Limb (tissue), 2 donors: ENCODE measurements around the gene SCGB1C2.
"Not testable (repeated sequence)": the region's sequence is repeated elsewhere in the genome, so short reads cannot be mapped to it uniquely, and the experiment has no call there.

Experiments used
- DNase-seq, 2 donors: peaks; one replicate each; pipeline ENCODE4 v3.0.0-alpha.2; 2016; ENCODE audit errors: extremely low spot score in 2 of 2

SCGB1C2 gene

DNA sequence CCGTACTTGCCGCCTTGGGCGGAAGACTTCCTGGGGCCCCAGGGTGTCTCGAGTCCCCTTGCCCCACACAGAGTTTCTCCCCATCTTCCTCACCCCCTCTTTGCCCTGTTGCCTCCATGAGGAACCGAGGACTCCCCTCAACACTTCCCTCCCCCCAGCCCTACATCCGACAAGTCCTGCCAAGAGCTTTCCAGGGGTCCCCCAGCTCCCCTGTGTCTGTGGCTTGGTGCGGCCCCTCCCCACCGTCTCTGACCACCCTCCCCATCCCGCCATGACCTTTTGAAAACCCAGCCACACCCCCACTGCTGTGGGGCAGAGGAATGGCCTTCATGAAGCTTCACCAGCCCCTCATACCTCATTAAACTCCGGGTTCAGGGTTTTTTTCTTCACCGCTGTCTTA lies 11.4 kb downstream of the SCGB1C2 start:
- no peak for DNase-seq

DNA sequence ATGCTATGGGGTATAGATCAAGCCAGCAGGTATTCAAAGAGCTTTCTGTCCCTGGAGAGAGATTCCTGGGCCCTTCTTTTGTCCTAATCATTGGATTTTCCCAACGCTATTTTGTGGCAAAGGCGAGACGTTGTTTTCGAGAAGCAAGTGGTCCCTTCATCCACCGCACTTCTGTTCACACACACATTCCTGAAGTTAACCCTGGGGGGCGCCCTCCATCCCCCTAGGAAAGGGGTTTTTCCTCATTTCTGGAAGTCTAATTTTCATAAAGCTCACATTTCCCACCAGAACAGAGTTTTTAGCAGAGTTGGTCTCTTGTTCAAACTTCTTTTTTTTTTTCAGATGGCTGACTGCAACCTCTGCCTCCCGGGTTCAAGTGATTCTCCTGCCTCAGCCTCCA lies 11.9 kb downstream of the SCGB1C2 start:
- no peak for DNase-seq

DNA sequence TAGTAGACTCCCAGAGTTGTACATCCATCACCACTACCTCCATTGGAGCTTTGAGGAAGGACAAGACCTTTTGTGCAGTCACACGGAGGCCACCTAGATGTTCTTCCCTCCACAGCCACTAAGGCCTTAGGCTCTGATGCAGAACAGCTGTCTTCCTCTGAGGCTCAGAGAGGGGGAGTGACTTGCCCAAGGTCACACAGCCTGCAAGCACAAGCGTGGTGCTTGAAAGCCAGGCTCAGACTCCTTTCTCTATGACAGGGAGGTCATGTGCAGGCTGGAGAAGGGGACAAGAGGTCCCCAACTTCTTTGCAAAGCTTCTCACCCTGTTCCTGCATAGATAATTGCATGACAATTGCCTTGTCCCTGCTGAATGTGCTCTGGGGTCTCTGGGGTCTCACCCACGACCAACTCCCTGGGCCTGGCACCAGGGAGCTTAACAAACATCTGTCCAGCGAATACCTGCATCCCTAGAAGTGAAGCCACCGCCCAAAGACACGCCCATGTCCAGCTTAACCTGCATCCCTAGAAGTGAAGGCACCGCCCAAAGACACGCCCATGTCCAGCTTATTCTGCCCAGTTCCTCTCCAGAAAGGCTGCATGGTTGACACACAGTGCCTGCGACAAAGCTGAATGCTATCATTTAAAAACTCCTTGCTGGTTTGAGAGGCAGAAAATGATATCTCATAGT lies 12.7 kb downstream of the SCGB1C2 start:
- no peak for DNase-seq

DNA sequence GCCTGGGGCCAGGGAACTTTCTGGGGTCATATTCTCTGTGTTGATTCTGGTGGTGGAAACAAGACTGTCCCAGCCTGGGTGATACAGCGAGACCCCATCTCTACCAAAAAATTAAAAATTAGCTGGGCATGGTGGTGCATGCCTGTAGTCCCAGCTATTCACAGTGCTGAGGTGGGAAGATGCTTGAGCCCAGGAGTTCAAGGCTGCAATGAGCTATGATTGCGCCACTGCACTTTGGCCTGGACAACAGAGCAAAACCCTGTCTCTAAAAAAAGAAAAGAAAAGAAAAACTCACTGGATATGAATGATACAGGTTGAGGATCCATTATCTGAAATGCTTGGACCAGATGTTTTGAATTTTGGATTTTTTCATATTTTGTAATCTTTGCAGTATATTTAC lies 13.6 kb downstream of the SCGB1C2 start:
- DNase-seq = no peak

DNA sequence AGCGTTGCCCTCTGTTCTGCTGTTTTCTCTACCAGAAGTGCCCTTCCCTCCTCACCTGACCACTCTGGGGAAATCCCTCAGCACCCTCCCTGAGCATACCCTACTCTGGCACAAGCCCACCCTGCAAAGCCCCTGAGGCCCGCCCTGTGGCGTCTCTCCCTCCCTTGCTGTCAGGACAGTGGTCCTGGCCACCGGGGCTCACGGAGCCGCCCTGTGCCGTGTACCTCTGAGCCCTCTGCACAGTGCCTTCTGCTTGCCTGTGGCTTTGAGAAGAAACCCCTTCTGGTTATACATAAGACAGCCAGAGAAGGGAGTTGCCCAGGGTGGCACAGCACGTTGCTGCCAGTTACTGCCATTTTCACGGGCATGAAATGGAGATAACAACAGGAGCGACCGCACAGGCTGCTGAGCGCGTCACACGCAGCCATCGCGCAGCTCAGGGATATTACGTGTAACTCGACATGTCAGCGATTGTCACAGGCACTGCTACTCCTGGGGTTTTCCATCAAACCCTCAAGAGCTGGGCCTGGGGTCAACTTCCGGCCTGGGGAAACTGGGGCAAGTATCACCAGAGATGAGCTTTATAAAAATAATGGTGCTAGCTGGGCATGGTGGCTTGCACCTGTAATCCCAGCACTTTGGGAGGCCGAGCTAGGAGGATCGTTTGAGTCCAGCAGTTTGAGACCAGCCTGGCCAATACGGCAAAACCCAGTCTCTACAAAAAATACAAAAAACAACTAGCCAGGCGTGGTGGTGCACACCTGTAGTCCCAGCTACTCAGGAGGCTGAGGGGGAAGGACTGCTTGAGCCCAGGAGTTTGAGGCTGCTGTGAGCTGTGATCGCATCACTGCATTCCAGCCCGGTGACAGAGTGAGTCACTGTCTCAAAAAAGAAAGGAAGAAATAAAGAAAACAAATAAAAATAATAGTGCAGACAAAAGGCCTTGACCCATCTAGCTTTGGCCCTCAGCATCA lies 14.8 kb downstream of the SCGB1C2 start:
- DNase-seq = no peak

DNA sequence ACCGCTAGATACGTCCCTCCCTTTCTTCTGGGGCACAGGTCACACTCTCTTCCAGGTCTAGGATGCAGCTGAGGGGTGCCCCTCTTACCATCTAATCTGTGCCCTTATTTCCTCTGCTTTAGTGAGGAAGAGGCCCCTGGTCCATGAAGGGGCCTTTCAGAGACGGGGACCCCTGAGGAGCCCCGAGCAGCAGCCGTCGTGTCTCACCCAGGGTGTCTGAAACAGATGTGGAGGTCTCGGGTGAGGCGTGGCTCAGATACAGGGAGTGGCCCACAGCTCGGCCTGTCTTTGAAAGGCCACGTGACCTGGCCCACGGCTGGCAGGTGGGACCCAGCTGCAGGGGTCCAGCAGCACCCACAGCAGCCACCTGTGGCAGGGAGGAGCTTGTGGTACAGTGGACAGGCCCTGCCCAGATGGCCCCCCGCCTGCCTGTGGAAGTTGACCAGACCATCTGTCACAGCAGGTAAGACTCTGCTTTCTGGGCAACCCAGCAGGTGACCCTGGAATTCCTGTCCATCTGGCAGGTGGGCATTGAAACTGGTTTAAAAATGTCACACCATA lies 15.6 kb downstream of the SCGB1C2 start:
- no peak for DNase-seq

DNA sequence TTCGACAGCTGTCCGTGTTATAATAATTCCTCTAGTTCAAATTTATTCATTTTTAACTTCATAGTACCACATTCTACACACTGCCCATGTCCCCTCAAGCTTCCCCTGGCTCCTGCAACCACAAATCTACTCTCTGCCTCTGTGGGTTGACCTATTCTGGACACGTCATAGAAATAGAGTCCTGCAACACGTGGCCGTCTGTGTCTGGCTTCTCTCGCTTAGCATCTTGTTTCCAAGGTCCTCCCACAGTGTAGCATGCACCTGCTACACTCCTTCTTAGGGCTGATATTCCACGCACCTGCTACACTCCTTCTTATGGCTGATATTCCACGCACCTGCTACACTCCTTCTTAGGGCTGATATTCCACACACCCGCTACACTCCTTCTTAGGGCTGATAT lies 16.5 kb downstream of the SCGB1C2 start:
- DNase-seq = no peak

DNA sequence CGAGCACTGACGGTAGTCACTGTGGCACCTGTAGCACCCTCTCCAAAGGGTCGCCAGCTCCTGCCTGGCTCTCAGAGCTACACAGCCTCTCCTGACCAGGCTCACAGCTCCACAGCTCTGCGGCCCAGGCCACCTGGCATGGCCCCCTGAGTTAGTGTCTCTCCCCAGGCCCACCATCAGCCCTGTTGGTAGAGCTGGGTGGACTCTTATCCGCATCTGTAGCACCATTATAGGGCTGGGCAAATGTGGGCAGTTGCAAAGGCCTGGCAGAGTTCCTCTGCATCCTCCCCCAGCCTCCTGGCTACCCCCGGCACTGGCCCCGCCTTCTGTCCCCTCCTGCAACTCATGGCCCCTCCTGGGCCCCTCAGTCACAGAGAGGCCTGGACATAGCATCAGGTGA lies 18.2 kb downstream of the SCGB1C2 start:
- DNase-seq = no peak

DNA sequence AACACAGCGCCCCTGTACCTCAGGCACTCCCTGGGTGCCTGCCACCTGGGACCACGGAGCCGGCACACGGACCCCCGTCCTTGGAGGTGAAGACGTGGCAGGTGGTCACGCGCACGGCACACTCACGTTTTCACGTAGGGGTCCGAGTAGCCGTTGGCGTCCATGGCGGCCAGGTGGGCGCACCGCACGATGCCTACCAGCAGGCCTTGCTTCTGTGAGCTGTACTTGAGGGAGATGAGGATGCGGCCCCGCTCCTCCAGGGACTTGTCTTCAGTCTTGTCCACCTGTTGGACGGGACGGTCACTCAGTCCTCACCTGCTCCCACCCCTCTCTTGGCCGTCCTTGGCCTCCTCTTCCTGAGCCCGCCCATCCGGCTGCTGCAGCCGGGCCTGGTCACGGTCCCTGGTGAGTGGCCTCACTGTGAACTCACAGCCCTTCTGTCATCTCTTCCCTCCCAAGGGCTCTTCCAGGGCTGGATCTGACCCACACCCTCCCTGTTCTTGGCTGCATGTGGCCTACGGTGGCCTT lies 18.8 kb downstream of the SCGB1C2 start:
- DNase-seq = no peak

DNA sequence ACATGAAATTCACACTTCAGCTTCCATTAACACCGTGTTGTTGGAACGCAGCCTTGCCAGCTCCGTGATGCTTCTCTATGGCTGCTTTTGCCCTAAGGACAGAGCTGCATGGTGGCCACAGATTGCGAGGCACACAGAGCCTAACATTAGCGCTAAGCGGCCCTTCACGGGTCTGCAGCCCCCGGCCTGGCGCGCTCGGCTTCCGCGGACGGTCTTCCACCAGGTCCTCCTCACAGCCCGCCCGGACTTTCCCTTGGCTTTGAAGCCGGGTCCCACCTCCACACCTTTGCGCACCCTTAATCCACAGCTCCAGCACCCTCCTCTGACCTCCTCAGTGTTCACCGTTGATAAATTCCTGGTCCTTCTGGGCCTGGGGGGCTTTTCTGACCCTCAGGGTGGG lies 19.6 kb downstream of the SCGB1C2 start:
- DNase-seq = no peak

DNA sequence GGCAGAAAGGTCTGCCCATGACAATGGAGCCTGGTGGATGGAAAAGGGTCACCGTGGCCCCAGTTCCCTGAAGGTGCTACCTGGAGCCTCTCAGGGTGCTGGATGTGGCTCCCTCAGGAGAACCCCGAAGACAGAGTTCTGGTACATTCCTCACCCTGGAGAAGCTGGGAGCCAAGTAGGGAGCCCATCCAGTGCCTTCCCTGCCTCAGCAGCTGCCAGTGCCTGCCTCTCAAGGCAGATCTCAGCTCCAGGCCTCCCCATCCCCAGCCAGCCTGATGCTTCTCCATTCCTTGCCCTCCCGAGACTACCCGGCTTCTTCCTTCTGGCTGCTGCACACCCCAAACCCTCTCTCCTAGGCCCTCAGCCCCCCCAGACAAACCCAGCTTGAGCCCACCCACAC lies 20.5 kb downstream of the SCGB1C2 start:
- no peak for DNase-seq

DNA sequence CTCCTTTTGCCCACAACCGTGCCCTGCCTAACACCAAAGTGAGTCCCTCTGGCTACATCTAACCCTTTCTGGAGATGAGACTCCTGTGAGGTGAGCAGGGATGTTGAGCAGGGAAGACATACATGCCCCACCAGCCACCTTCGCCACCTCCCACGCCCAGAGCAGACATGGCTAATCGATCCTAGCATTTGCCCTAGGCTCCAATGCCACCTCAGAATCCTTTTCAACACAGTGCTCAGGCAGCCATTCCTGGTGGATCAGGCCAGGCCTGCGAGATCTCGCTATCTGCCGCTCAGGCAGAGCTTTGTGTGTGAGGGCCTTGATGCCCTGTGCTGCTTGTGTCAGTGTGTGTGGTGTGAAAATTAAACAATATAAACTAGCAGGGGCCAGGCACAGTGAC lies 21.0 kb downstream of the SCGB1C2 start:
- no peak for DNase-seq

DNA sequence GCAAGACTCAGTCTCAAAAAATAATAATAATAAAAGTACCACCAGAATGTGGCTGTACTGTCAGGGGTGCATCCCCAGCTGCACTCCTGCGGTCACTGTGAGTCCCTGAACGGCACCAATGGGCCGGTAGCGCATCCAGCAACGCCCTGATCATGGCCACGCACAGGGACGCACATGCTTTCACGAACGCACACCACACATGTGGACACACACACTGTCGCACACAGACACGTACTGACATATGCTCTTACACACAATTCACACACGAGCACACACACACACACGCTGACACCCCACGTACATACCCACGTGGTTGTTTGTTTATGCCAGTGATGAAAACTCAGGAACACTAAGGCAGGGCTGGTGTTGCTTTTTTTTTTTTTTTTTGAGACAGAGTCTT lies 22.2 kb downstream of the SCGB1C2 start:
- DNase-seq = no peak

DNA sequence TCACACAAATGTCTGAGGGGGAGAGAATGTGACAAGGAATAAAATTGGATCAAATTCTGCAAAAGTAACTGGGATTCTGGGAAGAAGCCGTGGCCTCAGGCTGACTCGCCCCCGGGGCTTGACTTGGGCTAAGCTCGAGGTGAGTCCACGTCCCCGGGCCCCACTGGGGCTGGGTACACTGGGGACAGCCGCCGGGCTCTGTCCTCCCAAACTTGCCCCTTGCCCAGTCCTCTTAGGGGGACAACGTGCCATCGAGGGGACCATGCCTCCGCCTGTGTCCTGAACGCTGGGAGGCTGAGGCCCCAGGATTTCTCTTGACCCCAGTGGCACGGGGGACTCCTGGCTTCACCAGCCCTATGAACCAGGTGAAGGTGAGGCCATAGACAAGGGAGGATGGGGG lies 23.0 kb downstream of the SCGB1C2 start:
- no peak for DNase-seq

DNA sequence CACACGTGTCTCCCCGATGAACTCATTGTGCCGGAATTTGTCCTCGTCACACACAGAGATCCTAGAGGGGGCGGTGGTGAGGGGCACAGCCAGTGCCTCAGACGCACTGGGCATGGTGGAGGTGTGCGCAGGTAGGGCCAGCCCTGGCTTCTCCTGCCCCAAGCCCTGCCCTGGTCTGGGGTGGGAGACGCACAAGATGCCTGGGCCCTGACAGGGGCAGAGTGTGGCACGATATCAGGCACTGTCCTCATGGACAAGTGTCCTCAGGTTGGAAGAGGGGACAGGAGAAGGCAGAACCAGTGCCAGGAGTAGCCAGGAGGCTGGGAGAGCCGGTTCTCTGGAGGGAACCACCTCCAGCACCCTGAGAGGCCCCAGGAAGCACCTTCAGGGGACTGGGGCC lies 24.1 kb downstream of the SCGB1C2 start:
- no peak for DNase-seq

DNA sequence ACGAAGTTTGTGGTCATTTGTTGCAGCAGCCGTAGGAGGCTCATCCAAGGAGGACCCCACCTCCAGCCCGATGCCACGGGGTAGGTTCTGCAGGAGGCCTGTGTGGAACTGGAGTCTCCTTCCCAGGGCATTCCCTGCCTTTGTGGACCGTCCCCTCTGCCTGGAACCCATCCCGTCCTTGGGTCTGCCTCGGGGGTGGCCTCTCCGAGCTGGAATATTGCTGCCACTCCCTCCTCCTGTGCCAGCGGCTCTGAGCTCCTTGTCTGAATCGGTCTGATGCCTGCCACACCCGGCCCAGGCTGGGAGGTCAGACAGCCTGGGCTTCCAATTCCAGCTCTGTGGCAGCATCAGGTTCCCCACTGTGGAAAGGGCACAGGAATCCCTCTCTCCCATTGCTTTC lies 25.3 kb downstream of the SCGB1C2 start:
- DNase-seq = no peak

DNA sequence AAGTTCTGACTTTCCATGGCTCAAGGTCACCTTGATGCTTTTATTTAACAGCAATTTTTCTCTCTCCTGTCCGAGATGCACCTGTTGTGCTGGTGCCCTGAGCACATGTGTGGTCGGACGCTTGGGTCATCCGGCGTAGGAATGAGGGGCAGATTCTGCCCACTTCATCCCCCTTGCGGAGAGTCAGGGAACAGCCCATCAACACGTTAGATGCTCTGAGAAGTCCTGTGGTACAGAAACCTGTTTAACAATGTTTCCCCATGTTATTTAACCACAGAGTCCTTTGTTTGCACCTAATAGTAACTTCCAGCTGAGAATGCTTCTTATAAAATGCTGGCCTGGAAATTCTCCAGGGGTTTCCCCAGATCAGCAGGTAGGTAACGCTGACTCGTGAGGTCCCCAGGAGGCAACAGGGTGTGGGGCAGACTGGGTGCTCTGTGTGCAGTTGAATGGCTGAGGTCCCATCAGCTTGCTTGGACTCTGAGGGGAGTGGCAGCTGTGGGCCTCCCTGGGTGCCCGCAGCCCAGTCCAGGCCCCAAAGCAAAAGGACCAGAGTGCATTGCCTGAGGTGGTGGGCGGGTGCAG lies 26.2 kb downstream of the SCGB1C2 start:
- DNase-seq = no peak

DNA sequence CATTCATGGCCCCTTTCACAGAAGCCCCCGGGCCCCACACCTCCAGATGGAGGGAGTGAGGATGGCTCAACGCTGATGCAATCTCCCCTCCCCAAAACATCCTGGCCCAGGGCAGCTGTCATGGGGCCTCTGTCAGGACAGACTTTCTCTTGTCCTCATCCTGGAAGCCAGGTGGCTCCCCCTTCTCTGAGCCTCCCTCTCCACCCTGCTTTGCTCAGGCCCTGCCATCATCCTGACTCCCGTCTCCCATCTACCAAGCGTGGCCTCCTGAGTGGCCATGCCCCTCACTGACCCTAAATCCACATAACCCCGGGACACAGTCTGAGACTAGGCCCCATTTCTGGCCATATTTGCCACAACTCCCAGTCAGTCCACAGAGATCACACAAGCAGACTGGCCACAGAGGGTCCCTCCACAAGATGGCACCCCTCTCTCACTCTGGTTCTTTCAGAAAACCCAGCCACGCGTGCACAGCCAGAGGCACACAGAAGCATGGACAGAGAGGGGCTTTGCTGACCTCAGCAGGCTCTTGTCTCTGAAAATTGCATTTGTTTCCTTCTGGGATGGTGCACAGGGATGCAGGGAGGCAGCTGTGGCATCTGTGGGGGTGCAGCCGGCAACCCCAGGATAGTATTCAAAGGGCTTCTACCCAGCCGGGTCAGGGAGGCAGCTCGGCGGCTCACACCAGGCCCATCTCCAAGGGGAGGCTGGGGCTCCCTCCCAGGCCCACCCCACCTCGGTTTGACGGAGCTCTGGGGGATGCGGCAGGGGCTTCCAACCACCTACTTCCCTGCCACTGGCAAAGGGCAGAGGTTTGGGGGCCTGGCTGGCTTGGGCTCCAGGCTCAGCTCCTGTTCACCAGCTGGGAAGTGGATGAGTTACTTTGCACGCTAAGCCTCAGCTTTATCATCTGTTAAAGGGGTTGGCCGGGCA lies 27.2 kb downstream of the SCGB1C2 start:
- DNase-seq = peak; percentile 52 to 84

DNA sequence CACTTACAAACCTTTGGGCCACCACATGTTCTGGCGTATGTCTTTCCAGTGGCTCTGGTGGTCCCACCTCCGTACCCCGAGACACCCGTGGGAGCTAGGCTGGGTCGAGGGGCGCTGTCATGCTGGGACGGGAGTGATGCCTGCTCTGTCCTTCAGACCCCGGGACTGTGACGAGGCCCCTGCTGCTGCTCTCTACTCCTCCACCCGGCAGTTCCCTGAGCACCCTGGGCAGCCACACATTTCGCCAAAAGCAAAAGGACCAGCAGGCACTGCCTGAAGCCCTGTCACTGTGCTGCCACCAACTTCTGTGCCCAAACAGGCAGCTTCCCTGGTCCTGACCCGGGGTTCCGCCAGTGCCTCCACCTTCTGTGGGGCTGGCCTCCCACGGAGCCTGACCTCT lies 28.6 kb downstream of the SCGB1C2 start:
- DNase-seq = no peak

DNA sequence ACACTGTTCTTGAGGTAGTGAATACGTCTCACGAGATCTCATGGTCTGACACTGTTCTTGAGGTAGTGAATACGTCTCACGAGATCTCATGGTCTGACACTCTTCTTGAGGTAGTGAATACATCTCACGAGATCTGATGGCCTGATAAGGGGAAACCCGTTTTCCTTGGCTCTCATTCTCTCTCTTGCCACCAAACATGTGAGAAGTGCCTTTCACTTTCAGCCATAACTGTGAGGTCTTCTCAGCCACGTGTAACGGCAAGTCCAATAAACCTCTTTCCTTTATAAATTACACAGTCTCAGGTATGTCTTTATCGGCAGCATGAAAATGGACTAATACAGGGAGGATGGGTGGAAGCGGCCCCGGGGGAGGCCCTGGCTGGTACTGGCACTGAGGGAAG lies 31.2 kb downstream of the SCGB1C2 start:
- DNase-seq = not testable (repeated sequence)

DNA sequence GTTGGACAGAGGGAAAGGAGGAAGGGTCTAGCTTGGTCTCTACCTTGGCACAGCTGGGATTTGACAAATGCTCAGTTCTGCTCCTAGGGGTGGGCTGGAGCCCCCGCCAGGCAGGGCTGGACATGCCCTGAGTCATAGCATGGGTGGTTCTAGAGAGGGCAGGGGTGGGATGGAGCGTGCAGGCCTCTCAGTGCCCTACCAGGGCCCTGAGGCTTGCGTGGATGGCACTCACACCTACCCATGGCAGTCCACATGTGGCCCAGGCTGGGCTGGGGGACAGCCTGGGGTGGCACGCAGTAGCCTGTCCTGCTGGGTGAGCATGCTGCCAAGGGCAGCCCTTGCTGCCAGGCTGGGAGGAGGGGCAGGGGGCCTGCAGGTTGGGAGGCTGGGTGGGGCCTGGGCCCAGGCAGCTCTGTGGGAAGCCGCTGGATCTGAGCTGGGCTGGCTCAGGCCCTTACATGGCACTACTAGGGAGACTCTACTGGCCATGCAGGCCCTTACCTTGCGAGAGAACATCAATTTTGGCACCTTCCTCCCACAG lies 32.8 kb downstream of the SCGB1C2 start:
- DNase-seq = no peak
